Upper lobe of right lung (tissue), 1 donor: ENCODE results near the gene SDC3. TPM values are rescaled to one million over a fixed set of nuclear protein-coding genes. Genes with fewer than 3 reads are reported as not detected.

ENCODE experiments used
- ATAC-seq: fragments of 200-7000 bp; cut with Tn5 transposase; one replicate; pipeline ENCODE4 v1.9.1; 2020; ENCODE audit warnings: mild to moderate bottlenecking, moderate library complexity
- DNase-seq: peaks from one replicate; pipeline ENCODE4 v3.0.0-alpha.2; 2020
- H3K27ac ChIP-seq: fragments of 200-600 bp; one replicate; pipeline ENCODE4 v1.8.0; 2022
- H3K27me3 ChIP-seq: fragments of 200-600 bp; one replicate; pipeline ENCODE4 v1.8.0; 2022; ENCODE audit warnings: mild to moderate bottlenecking
- H3K36me3 ChIP-seq: fragments of 200-600 bp; one replicate; pipeline ENCODE4 v1.8.0; 2022
- H3K4me1 ChIP-seq: fragments of 200-600 bp; one replicate; pipeline ENCODE4 v1.8.0; 2022
- H3K4me3 ChIP-seq: fragments of 200-600 bp; one replicate; pipeline ENCODE4 v1.8.0; 2022; ENCODE audit warnings: mild to moderate bottlenecking
- H3K9me3 ChIP-seq: fragments of 200-600 bp; one replicate; pipeline ENCODE4 v1.8.0; 2022
- CTCF ChIP-seq: fragments of 200-600 bp; IDR thresholded peaks from one replicate; pipeline ENCODE4 v1.8.0; 2022; ENCODE audit warnings: antibody characterized with exemption
- intact Hi-C: fragments of 100-400 bp; cut with DNase I; formaldehyde crosslinking; loops from one replicate; pipeline ENCODE4 v1.11.0; 2022
- total RNA-seq: library from RNA; stranded (reverse); fragmentation: NEBNext Ultra II Directional; extraction: Animal tissue kit (Norgen Biotek cat#: 25700); gene quantifications from one replicate; pipeline ENCODE4 v1.2.1, GENCODE V29; 2021
- donor health status: DM: no; HTN: yes; CAD: no; lungs with severe emphysema.

SDC3 gene
- total RNA-seq, 1 donor from 2014 or later, result 39.4 TPM

GRCh38 chr1:30847358-30847972 is 61.1 kb downstream of the SDC3 start:
- DNase-seq (peak; percentile 84), ATAC-seq (peak; percentile 78)
- H3K36me3 ChIP-seq, result no peaks in the 10 kb centered on the region
- no peaks in the 10 kb centered on the region for H3K27me3 ChIP-seq
- no peak for TF ChIP-seq CTCF
- H3K27ac ChIP-seq, result peak overlapping the region; percentile 72
- peaks cover 21% of the 10 kb centered on the region for H3K4me1 ChIP-seq
- H3K4me3 ChIP-seq, result no peak overlapping the region
- no peaks in the 10 kb centered on the region for H3K9me3 ChIP-seq
- intact Hi-C loops, result no loop called here

- DNase-seq, result no peak
- Histone ChIP-seq H3K4me1 (peaks cover 15% of the 10 kb centered on the region), H3K27me3 (no peaks in the 10 kb centered on the region), H3K4me3 (no peak overlapping the region), H3K27ac (peak overlapping the region; percentile 72), H3K36me3 (no peaks in the 10 kb centered on the region), H3K9me3 (no peaks in the 10 kb centered on the region)
- intact Hi-C loops, result no loop called here
- no peak for TF ChIP-seq CTCF
- no peak for ATAC-seq
Observed at GRCh38 chr1:30846587-30846986, 62.0 kb downstream of the SDC3 start.

- intact Hi-C loops, result no loop called here
Observed at GRCh38 chr1:30845904-30846290, 62.7 kb downstream of the SDC3 start.

GRCh38 chr1:30845237-30845903 is 63.2 kb downstream of the SDC3 start:
- H3K36me3 ChIP-seq, result no peaks in the 10 kb centered on the region
- H3K9me3 ChIP-seq, result no peaks in the 10 kb centered on the region
- H3K4me3 ChIP-seq, result no peak overlapping the region
- ATAC-seq, result no peak
- no peaks in the 10 kb centered on the region for H3K27me3 ChIP-seq
- H3K4me1 ChIP-seq, result peaks cover 26% of the 10 kb centered on the region
- H3K27ac ChIP-seq, result no peak overlapping the region
- intact Hi-C loops, result no loop called here
- TF ChIP-seq CTCF, result no peak
- no peak for DNase-seq

More at GRCh38 chr1:30845904-30846290, 62.7 kb downstream of the SDC3 start:
- H3K9me3 ChIP-seq, result no peaks in the 10 kb centered on the region
- DNase-seq (no peak), ATAC-seq (no peak)
- H3K27ac ChIP-seq, result no peak overlapping the region
- H3K36me3 ChIP-seq, result no peaks in the 10 kb centered on the region
- peaks cover 21% of the 10 kb centered on the region for H3K4me1 ChIP-seq
- TF ChIP-seq CTCF, result no peak
- no peaks in the 10 kb centered on the region for H3K27me3 ChIP-seq
- H3K4me3 ChIP-seq, result no peak overlapping the region

- H3K4me3 ChIP-seq, result no peak overlapping the region
- intact Hi-C loops, result no loop called here
- peaks cover 27% of the 10 kb centered on the region for H3K4me1 ChIP-seq
- H3K27me3 ChIP-seq, result no peaks in the 10 kb centered on the region
- no peak for TF ChIP-seq CTCF
- no peak overlapping the region for H3K27ac ChIP-seq
- H3K9me3 ChIP-seq, result no peaks in the 10 kb centered on the region
- no peaks in the 10 kb centered on the region for H3K36me3 ChIP-seq
- DNase-seq, result no peak
- ATAC-seq, result no peak
Observed at GRCh38 chr1:30844631-30845030, 63.9 kb downstream of the SDC3 start.
